GM19240 (cell line): ENCODE measurements around the gene CAPN5.
"Not testable (repeated sequence)": the region's sequence is repeated elsewhere in the genome, so short reads cannot be mapped to it uniquely, and the experiment has no call there.

Source experiments
- DNase-seq: peaks from one replicate; pipeline ENCODE4 v3.0.0; 2011; ENCODE audit warnings: low spot score; ENCODE audit not compliant: insufficient read length

Gene CAPN5

GRCh38 chr11:77096591-77097019 is 29.8 kb downstream of the CAPN5 start:
- DNase-seq: no peak

- not testable (repeated sequence) for DNase-seq
These were observed 30.4 kb downstream of the CAPN5 start for GRCh38 chr11:77097180-77097579.

GRCh38 chr11:77100166-77101042 is 33.6 kb downstream of the CAPN5 start:
- no peak for DNase-seq

- DNase-seq: peak; percentile 59
These were observed 34.3 kb downstream of the CAPN5 start for GRCh38 chr11:77101043-77101537.

- no peak for DNase-seq
These were observed 35.8 kb downstream of the CAPN5 start, which contains the start of gene OMP for GRCh38 chr11:77102246-77103210. Gene OMP, plus strand, starts transcription at chr11:77102840. Its CDS starts 0 bp downstream, at chr11:77102840.

- no peak for DNase-seq
These were observed 36.5 kb downstream of the CAPN5 start for GRCh38 chr11:77103319-77103718.

- no peak for DNase-seq
These were observed 38.0 kb downstream of the CAPN5 start for GRCh38 chr11:77104727-77105126.

GRCh38 chr11:77106321-77106720 is 39.5 kb downstream of the CAPN5 start:
- DNase-seq: no peak

GRCh38 chr11:77106759-77107158 is 40.0 kb downstream of the CAPN5 start:
- DNase-seq: no peak

GRCh38 chr11:77107950-77108349 is 41.2 kb downstream of the CAPN5 start:
- no peak for DNase-seq

- DNase-seq: no peak
These were observed 41.7 kb downstream of the CAPN5 start for GRCh38 chr11:77108436-77108835.

GRCh38 chr11:77109236-77110019 is 42.7 kb downstream of the CAPN5 start:
- DNase-seq: no peak

GRCh38 chr11:77110836-77111235 is 44.1 kb downstream of the CAPN5 start:
- no peak for DNase-seq

GRCh38 chr11:77111277-77111676 is 44.5 kb downstream of the CAPN5 start:
- DNase-seq: no peak

GRCh38 chr11:77111946-77112345 is 45.2 kb downstream of the CAPN5 start:
- no peak for DNase-seq

- DNase-seq: no peak
These were observed 46.0 kb downstream of the CAPN5 start for GRCh38 chr11:77112641-77113381.

- DNase-seq: no peak
These were observed 46.8 kb downstream of the CAPN5 start for GRCh38 chr11:77113382-77114088.

- no peak for DNase-seq
These were observed 47.3 kb downstream of the CAPN5 start for GRCh38 chr11:77114089-77114463.

- DNase-seq: no peak
These were observed 48.4 kb downstream of the CAPN5 start for GRCh38 chr11:77115181-77115611.

- no peak for DNase-seq
These were observed 49.2 kb downstream of the CAPN5 start for GRCh38 chr11:77115956-77116355.
